ENCODE data around the gene TNRC6C.

DNA sequence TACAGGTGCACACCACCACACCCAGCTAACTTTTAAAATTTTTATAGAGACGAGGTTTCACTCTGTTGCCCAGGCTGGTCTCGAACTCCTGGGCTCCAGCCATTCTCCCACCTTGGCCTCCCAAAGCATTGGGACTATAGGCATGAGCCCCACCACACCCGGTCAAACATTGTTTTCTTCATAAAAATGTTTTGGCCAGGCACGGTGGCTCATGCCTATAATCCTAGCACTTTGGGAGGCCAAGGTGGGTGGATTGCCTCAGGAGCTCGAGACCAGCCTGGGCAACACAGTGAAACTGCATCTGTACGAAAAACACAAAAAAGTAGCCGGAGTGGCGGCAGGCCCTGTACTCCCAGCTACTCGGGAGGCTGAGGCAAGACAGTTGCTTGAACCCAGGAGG is 157.9 kb downstream of the TNRC6C start:
- TF ChIP-seq, protein P1, sequence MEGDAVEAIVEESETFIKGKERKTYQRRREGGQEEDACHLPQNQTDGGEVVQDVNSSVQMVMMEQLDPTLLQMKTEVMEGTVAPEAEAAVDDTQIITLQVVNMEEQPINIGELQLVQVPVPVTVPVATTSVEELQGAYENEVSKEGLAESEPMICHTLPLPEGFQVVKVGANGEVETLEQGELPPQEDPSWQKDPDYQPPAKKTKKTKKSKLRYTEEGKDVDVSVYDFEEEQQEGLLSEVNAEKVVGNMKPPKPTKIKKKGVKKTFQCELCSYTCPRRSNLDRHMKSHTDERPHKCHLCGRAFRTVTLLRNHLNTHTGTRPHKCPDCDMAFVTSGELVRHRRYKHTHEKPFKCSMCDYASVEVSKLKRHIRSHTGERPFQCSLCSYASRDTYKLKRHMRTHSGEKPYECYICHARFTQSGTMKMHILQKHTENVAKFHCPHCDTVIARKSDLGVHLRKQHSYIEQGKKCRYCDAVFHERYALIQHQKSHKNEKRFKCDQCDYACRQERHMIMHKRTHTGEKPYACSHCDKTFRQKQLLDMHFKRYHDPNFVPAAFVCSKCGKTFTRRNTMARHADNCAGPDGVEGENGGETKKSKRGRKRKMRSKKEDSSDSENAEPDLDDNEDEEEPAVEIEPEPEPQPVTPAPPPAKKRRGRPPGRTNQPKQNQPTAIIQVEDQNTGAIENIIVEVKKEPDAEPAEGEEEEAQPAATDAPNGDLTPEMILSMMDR (optimal IDR thresholded peaks at IDR 0.05 in 1 of 3, IDR thresholded peaks at IDR 0.05 in 1 of 3, conservative IDR thresholded peaks at IDR 0.05 in 1 of 3; ENCODE audit: extremely low read depth in 1 of 3, insufficient read depth in 2 of 3, low read length in 3 of 3), result no peak
- no peak for TF ChIP-seq EZH2 (IDR thresholded peaks at IDR 0.05; ENCODE audit: low read length)

Data from keratinocyte (primary cell).